GM18858 (cell line): Measurements from ENCODE around the gene ETFA.
"Not testable (repeated sequence)": the region's sequence is repeated elsewhere in the genome, so short reads cannot be mapped to it uniquely, and the experiment has no call there.

Source experiments
- ATAC-seq: cut with Tn5 transposase; IDR thresholded peaks from one replicate; pipeline ENCODE4 v1.9.1; 2021; ENCODE audit not compliant: unreplicated experiment

The ETFA gene

DNA sequence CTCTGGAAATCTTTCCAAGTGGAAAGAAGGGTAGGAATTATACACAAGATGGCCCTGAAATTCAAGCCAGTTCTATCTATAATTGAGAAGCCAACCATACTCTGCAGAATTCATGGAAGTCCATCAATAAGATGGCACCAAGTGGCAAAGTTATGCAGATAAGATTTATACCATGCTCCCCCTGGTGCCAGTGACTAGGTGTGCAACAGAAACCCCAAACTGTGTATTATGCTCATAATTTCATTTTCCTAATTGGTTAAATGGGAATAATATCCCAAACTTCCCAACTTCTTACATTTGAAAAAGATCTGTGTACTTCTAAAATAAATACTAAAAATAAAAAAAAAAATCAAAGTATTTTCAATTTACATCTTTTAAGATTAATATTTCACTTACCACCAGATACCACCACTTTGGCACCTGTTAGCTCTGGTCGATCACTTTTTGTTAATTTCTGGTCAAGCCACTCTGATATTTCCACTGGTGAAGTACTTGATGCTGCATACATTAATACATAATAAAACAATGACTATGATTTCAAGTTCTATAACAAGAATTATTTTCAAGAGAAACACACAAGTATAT, 25.9 kb downstream of the ETFA start:
- ATAC-seq: no peak

DNA sequence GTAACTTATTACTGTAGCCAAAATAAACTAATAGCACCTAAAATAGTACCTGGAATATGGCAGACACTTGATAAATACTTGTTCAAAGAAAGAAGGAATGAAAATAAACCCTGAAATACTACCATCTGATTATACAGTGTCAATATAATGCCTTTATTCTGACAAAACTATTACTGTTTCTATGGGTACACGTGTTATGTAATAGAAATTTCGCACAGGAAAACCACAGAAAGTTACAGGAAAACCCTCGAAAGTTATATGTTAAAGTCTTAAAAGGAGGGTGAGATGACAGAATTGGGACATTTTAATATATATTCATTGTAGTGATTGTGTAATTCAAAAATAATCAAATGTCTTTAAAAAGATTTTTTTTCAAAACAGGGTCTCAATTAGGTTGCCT, 28.8 kb downstream of the ETFA start:
- ATAC-seq: no peak

DNA sequence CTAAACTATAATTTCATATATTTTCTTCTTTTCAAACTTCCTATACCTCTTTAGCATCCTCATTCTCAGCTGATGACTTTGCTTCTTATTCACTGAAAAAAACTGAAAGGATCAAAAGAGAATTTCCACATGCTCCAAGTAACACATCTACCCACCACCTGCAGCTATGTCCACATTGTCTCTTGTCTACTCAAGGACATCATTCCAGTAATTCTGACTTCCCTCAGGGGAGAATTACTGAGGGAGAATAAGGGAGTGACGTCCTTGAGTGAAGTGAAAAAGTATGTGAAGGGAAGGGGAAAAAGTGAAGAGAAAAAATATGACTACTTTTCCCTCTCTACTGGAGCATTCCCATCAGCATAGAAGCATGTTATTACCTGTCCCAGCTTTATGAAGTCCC, 32.6 kb downstream of the ETFA start:
- no peak for ATAC-seq

DNA sequence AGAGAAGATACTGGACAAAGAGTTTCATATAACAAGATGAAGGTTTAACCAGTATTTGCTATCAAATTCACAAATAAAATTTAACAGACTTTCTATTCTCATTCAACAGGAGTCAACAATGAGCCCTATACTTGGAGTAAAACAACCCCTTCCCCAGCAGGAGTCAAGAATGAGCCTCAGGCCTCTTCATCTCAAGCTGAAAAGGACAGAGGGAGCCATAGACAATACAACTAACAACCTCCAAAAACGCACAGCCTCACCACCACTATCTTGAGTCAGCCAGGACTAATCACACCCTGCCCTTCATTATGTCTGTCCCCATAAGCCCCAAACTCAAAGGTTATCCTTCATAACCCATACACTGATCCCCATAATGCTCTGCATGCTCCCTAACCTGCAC, 36.4 kb downstream of the ETFA start:
- ATAC-seq: no peak

DNA sequence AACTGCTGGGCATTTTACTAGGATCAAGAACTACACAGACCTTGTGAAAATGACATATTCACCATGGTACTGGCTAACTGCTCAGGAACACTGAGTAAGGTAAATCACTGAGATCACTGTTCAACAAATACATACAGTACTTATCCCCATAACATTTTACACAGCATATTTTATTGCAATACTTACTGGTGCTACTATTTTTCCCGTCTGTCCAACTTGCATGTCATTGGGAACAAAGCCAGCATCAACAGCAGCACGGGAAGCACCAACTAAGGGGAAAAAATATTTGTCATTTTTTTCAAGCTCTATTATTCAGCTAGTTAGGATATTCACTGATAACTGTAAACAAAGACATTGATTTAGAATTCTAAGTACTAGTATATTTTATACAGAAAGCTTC, 37.0 kb downstream of the ETFA start:
- no peak for ATAC-seq

DNA sequence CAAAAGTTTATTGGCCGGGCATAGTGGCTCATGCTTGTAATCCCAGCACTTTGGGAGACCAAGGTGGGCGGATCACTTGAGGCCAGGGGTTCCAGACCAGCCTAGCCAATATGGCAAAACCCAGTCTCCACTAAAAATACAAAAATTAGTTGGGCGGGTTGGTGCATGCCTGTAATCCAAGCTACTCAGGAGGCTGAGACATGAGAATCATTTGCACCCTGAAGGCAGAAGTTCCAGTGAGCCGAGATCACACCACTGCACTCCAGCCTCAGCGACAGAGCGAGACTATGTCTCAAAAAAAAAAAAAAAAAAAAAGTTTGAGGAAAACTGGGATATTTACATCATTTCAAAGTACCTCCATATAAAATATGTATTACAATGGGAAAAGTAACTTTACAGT, 40.4 kb downstream of the ETFA start:
- ATAC-seq: no peak

DNA sequence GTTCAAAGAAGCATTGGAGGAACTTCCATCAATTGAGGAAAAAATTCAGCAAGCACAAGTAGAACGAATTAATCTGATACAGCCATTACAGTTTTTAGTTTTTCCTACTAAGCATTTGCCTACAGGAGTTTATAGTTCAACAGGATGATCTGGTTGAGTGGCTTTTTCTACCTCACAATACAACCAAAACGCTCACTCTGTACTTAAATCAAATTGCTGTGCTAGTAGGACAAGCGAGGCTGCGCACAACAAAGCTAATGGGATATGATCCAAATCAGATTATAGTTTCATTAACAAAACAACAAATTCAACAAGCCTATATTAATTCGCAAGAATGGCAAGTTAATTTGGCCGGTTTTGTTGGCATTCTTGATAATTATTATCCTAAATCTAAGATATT, 44.2 kb downstream of the ETFA start:
- ATAC-seq: no peak

DNA sequence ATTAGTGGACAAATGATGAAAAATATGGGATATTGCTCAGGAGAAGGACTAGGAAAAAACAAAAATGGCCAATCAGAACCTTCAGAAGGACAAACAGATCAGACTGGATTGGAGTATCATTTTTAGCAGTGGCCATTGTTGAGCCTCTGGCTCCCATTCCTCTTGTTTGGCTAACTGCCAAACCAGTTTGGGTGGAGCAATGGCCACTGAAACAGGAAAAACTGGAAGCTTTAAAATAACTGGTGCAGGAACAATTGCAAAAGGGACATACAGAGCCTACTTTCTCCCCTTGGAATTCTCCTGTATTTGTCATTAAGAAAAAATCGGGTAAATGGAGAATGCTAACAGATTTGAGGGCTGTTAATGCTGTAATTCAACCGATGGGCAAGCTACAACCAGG, 45.5 kb downstream of the ETFA start:
- ATAC-seq: not testable (repeated sequence)

DNA sequence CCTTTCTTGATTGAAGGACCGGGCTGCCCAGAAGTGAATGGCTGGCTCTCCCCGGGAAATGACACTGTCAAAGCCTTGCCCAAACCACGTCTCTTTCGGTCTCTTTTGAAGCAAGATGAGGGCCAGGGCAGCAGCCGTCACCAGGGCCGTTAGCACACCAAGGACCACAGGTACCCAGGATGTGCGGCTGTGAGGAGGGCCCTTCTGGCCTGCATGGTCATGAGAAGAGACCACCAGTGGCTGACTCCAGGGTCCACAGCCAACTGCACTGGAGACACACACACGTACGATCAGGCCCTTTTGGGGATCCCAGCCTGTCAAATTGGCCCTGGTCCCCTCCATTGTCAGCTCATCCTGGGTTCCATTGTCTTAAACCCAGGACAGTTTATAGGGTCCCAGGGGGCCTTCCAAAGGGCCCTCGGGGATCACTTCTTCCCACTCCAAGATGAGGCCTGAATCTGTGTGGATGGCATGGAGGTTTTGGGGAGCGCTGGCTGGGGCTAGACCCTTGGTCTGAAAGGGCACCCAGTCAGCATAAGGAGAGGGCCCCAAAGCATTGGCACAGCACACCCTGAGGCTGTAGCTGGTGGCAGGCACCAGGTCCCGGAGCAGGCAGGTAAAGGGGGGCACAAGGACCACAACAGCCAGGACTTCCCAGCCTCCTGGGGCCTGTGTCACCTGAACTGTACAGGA, 50.9 kb downstream of the ETFA start:
- no peak for ATAC-seq

DNA sequence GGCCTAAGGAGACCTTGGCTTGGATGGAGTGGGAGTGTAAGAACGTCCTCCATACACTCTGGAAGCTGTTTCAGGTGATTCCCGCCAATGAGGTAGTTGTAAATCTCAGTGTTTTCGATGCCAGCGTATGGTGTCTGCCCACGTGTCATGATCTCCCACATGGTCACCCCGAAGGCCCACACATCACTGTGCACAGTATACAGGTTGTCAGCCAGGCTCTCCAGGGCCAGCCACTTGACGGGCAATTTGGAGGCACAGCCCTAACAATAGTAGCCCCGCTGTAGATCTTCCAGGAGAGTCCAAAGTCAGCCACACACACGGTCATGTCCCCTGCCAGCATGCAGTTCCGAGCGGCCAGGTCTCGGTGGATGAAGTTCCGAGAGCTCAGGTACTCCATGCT, 51.9 kb downstream of the ETFA start:
- no peak for ATAC-seq

DNA sequence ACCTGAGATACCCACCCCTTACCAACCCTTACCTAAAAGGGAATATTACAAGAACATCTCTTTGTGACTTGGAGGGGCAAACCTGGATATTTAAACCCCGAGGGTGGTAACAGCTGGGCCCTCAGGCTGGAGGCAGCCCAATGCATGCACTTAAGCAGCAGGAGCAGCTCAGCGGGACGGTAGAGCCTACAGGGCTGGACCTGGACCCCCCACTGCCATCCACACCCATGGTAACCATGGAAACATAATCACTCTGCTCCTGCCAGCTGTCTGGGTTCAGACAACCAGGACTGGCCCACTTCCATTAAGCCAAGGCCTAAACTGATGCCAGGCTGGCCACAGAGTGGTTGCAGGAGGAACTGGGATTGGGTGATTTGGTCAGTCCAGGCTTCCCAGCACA, 52.8 kb downstream of the ETFA start:
- ATAC-seq: no peak

DNA sequence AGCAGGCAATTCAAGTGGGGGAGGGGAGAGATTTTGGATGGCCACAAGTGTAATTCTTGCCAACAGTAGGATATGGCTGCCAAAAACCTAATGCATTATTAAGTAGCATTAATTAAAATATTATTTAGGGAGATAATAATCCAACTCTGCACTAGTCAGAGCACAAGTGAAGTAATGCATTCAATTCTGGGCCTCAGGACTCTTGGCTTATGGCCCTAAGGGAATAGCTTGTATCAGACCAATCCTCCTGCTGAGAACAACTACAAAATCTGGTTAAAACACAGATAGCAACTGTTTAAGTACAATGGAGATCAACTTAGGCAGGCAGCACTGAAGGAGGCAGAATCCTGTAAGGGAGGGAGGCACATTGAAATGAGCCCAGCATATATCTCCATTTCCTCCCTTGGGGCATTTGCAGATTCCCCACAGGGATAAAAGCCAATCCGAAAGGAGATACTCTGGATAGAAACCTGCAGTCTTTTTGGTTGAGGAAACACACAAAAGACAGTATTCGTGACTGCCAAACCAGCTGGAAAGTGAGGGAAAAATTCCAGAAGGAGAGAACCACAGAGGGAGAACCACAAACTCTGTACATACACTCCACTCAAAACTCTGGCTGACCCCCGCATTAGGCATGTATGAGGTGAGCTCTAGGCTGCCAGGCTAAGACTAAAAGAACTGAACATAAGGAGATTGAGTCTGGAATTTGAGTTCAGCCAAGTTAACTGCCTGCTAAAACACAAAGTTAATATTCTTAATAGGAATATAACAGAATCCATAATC, 57.4 kb downstream of the ETFA start:
- ATAC-seq: no peak

DNA sequence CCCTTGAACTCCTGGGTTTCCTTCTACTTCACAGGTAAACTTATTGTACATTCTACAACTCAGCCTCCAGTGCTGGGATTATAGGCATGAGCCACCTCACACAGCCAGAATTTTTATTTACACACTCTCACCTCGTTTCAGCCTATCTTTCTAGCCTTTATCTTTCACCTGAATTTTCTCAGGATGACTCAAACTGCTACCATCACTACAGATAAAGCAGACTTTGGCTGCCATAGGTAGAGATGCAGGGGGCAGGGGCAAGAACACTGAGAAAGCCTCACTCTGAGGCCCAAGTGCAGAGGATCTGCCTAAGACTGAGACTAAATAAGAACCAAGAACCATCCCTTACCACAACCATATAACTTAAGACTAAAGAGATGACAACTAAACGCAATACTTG, 59.0 kb downstream of the ETFA start:
- ATAC-seq: no peak

DNA sequence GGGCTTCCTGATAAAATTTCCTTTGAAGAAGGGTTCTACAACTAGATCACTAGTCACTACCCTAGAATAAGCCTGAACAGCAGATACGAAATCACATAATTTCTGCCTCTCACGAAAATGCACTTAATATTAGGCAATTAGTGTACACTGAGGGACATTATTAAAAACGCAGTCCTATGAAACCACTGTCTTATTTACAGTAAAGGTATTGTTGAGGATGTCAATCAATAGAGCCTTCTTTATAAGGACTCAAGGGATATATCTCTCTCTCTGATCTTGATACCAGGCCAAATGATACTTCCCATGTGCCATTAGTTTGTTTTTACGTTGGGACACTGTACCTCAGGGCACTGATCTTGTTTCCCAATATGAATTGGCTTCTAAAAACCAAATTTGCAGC, 59.6 kb downstream of the ETFA start:
- no peak for ATAC-seq

DNA sequence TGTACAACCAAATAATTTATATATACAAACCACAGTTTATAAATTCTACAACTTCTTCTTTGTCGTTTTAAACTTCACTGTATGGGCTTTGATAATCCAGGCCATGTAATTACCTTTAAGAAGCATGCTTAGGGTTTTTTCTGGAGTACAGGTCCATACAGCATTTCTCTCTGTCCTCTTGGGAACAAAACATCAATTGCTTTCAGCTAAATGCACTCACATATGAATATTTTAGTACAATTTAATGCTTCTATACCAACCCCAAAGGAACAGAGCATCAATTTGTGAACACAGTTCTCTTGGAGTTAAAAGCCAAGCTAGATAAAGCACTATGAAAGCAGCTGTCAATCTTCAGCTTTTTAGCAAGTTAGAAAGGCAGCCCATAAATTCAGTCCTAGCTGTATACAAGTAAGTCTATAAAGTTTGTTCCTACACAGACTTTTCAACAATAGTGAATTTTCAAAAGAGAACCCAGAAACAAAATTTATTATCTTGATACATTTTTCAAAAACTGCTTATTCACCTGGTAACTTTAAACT, 66.1 kb downstream of the ETFA start:
- no peak for ATAC-seq

DNA sequence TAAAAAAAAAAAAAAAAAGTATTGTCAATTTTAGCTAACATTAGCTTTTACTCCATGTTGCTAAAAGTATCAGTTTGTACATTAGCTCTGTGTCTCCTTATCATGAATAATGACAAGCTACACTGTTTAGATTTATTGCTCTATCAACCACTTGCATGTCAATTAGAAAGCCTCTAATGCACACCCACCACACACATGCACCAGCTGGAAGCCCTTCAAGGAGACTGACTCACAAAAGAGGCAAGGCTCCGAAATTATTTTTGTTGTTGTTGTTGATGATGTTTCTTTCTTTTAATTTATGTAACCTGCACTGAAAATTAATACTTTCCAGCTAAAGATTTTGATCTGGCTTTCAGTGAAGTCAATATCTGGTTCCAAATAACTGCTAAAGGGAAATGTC, 71.5 kb downstream of the ETFA start:
- ATAC-seq: no peak

DNA sequence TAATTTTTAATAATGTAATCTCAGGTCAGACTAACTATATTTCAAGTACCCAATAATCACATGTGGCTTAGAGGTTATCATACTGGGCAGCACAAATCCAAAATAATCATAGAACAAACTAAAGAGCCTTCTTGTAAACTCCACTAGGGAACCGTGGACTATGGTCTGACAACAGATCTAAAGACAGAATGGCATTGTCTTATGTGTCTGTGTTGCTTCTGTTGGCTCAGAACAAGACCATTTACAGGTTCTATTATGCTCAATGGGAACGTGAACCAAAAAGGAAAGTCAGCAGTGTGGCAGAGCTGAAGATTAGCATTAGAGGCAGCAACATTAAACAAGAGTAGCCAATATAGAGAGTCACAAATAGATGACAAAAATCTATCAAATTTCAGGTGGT, 74.9 kb downstream of the ETFA start:
- no peak for ATAC-seq

DNA sequence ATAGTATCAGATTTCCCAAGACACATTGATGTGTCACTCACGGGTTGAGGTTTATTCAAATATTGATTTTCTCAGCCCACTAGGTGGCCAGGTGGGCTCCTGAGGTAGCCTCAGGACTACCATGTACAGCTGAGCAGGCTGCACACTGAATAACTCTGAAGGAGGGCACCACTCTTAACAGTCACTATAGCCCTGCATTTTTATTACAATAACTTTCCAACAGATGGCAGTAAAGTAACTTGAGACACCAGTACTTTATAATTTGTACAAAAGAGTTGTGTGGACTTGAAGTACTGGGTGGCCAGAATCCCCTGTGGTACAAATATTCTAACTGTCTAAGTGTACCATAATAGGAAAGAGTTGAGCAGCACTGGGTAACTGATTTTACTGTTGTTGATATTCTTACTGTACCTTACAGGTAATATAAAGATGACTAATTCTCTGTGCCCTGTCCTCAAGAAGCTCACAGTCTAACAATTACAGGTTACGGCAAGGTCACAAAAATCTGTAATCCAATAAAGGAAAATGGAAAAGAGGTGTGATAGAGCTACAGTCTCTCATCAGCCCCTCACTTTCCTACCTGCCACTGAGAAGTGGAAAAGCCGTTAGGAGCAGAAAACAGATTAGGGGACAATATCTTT, 76.0 kb downstream of the ETFA start:
- no peak for ATAC-seq

DNA sequence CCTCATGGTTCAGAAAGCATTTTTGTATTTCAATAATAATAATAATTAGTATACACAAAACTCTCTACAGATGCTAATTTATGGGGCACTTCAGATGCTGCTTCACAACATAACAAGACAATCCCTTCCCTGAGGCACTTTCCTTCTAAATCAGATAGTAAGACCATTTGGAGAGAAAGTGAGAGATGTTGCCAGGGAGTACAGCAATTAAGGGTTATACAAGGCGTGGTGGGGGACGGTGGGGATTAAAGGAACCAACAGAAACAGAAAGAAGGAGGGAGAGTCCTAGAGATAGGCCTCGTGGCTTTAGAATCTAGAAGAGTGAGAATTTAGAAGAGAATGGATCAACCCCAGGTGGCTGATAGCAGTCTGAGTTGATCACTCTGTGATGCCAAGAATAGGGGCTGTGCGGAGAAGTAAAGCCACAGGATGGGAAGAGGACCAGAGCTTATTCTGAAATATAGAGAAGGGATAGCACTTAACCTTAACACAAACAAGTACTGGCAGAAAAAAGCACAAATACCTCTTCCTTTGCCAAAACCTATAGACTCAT, 76.9 kb downstream of the ETFA start:
- ATAC-seq: no peak

DNA sequence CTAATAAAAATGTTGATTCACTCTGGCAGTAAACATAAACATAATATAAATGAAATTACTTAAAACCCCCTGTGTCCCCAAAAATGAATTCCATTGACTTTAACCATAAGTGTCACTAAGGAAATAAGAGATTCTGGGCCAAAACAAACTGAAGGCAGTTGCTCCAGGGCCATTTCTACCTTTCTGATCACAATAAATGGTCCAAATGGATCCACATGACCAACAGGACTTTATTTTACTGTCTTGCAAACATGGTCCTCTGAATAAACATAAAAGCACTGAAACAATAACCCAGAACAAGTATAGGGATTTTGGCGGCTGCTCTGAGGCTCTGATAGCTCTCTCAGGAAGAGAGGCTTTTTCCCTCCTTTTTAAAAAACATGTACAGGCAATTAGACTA, 77.3 kb downstream of the ETFA start:
- ATAC-seq: no peak

DNA sequence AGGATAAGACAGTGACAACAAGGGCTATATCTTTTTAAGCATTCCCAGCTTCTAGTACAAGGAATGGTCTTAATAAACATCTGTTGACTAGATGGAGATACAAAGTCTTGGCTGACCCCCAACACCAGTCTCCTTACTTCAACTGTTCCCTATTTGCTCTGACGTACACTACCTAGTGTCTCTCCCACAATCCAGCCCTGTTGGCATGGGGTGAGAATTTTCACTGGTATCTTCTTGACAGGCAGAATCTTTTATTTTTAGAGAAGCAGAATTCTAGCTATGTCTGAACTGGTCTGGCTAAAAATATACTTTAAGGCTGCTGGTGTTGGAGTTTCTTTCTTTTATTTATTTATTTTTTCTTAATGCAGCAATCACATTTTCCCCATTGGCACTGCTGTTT, 82.0 kb downstream of the ETFA start:
- no peak for ATAC-seq
